Vagina (tissue), 2 donors: ENCODE results near the gene ZNF331. TPM values are rescaled to one million over a fixed set of nuclear protein-coding genes. Genes with fewer than 3 reads are reported as not detected.

Experiments used
- DNase-seq, 2 donors: peaks; one replicate each; pipeline ENCODE4 v3.0.0-alpha.2; 2017; ENCODE audit errors: extremely low spot score in 2 of 2
- H3K27ac ChIP-seq: fragments of 200-600 bp; sonication (generic); one replicate; pipeline ENCODE4 v1.5.1; 2019
- H3K27me3 ChIP-seq: fragments of 200-600 bp; sonication (generic); one replicate; pipeline ENCODE4 v1.5.1; 2019
- H3K36me3 ChIP-seq, 2 donors: fragments of 200-600 bp; sonication (generic); one replicate each; pipeline ENCODE4 v1.5.1; 2017 to 2019
- H3K4me1 ChIP-seq: fragments of 200-600 bp; sonication (generic); one replicate; pipeline ENCODE4 v1.5.1; 2019
- H3K4me3 ChIP-seq, 2 donors: fragments of 200-600 bp; sonication (generic); 1 replicate in 1 of 2; 2 replicates in 1 of 2; pipeline ENCODE4 v1.5.1; 2016 to 2019
- H3K9me3 ChIP-seq: fragments of 200-600 bp; sonication (generic); one replicate; pipeline ENCODE4 v1.5.1; 2019
- CTCF ChIP-seq, 3 experiments: fragments of 450-650 bp in 2 of 3; fragments of 200-600 bp in 1 of 3; sonication (generic) in 1 of 3; IDR thresholded peaks; one replicate each; pipeline ENCODE4 v1.5.1; 2017 to 2019; ENCODE audit warnings: antibody characterized with exemption in 3 of 3, mild to moderate bottlenecking in 2 of 3, moderate library complexity in 2 of 3
- POLR2A ChIP-seq, 2 donors: fragments of 450-650 bp; IDR thresholded peaks; one replicate each; pipeline ENCODE4 v1.6.1; 2017; ENCODE audit warnings: antibody characterized with exemption in 2 of 2, mild to moderate bottlenecking in 2 of 2, moderate library complexity in 2 of 2
- POLR2AphosphoS5 ChIP-seq, 2 donors: sonication (generic); formaldehyde crosslinking; IDR thresholded peaks; one replicate each; pipeline ENCODE4 v1.9.0; 2017; ENCODE audit warnings: antibody characterized with exemption in 2 of 2, mild to moderate bottlenecking in 2 of 2, low read depth in 1 of 2; ENCODE audit not compliant: insufficient read depth in 1 of 2
- intact Hi-C: fragments of 100-400 bp; cut with DNase I; formaldehyde crosslinking; loops from one replicate; pipeline ENCODE4 v1.15.1; 2023
- total RNA-seq: library from RNA; depleted of rRNA; stranded (reverse); fragments of >200 nt; gene quantifications from one replicate; pipeline ENCODE4 v1.2.3, GENCODE V29; 2016

The ZNF331 gene
- total RNA-seq, 1 donor from 2014 or later = 72.7 TPM

GRCh38 chr19:53626486-53626885 is 88.5 kb downstream of the ZNF331 start:
- no peak for DNase-seq
- intact Hi-C loops = no loop called here
- Histone ChIP-seq H3K27me3 (no peaks in the 10 kb centered on the region), H3K27ac (no peak overlapping the region), H3K36me3 (no peaks in the 10 kb centered on the region), H3K4me1 (peaks cover 10% of the 10 kb centered on the region), H3K4me3 (no peak overlapping the region), H3K9me3 (no peaks in the 10 kb centered on the region)
- TF ChIP-seq CTCF (IDR thresholded peaks at IDR 0.05) (no peak), POLR2AphosphoS5 (IDR thresholded peaks at IDR 0.05; ENCODE audit: insufficient read depth in 1 of 2, low read depth in 1 of 2) (no peak), POLR2A (IDR thresholded peaks at IDR 0.05) (no peak)

- intact Hi-C loops = no loop called here
Measured at GRCh38 chr19:53626976-53627375, 89.0 kb downstream of the ZNF331 start.

More at GRCh38 chr19:53626976-53627375, 89.0 kb downstream of the ZNF331 start:
- no peak overlapping the region for H3K4me3 ChIP-seq
- no peaks in the 10 kb centered on the region for H3K9me3 ChIP-seq
- peaks cover 5% of the 10 kb centered on the region for H3K4me1 ChIP-seq
- DNase-seq = no peak
- no peaks in the 10 kb centered on the region for H3K36me3 ChIP-seq
- TF ChIP-seq POLR2AphosphoS5 (IDR thresholded peaks at IDR 0.05; ENCODE audit: insufficient read depth in 1 of 2, low read depth in 1 of 2) (no peak), CTCF (IDR thresholded peaks at IDR 0.05) (no peak), POLR2A (IDR thresholded peaks at IDR 0.05) (no peak)
- H3K27me3 ChIP-seq = no peaks in the 10 kb centered on the region
- no peak overlapping the region for H3K27ac ChIP-seq

Other genes with a start within 250 kb of the ZNF331 start
- gene ZNF845, start 204.4 kb upstream of the ZNF331 start, total RNA-seq = 5.2 TPM
- 6.4 TPM for gene ZNF525, start 172.4 kb upstream of the ZNF331 start, total RNA-seq
- 10.6 TPM for gene ZNF765, start 143.0 kb upstream of the ZNF331 start, total RNA-seq
- gene ZNF761, start 106.2 kb upstream of the ZNF331 start, total RNA-seq = 12.3 TPM
- 4.2 TPM for gene ZNF813, start 70.4 kb upstream of the ZNF331 start, total RNA-seq
- gene DPRX, start 93.9 kb downstream of the ZNF331 start, total RNA-seq = not detected